SIG-M5 treated with dmso at 0.1 percent for 504 hours (cell line): Measurements from ENCODE around the gene MPHOSPH6.
"Not testable (repeated sequence)": the region's sequence is repeated elsewhere in the genome, so short reads cannot be mapped to it uniquely, and the experiment has no call there.

Experiments
- DNase-seq: peaks from one replicate; lab custom pipeline; 2025; ENCODE audit not compliant: unreplicated experiment; lab: John Stamatoyannopoulos, UW

MPHOSPH6 gene

GRCh38 chr16:82169861-82170845 is at the start of gene MPHOSPH6:
TSS of gene MPHOSPH6 (minus strand) at chr16:82170224. CDS start at chr16:82170175, 49 bp downstream.
- peak; percentile 82 for DNase-seq

GRCh38 chr16:82219298-82219697 is 49.3 kb upstream of the MPHOSPH6 start:
- DNase-seq = no peak

GRCh38 chr16:82209314-82209713 is 39.3 kb upstream of the MPHOSPH6 start:
- not testable (repeated sequence) for DNase-seq

- DNase-seq = no peak
Observed at GRCh38 chr16:82203198-82203597, 33.2 kb upstream of the MPHOSPH6 start.

GRCh38 chr16:82201926-82202325 is 31.9 kb upstream of the MPHOSPH6 start:
- no peak for DNase-seq

GRCh38 chr16:82201351-82201750 is 31.3 kb upstream of the MPHOSPH6 start:
- DNase-seq = no peak

- DNase-seq = no peak
Observed at GRCh38 chr16:82199209-82199608, 29.2 kb upstream of the MPHOSPH6 start.

GRCh38 chr16:82197540-82198240 is 27.7 kb upstream of the MPHOSPH6 start:
- no peak for DNase-seq

- DNase-seq = peak; percentile 71
Observed at GRCh38 chr16:82195917-82196494, 26.0 kb upstream of the MPHOSPH6 start.

GRCh38 chr16:82194086-82194485 is 24.1 kb upstream of the MPHOSPH6 start:
- no peak for DNase-seq

- DNase-seq = peak; percentile 94
Observed at GRCh38 chr16:82192665-82193064, 22.6 kb upstream of the MPHOSPH6 start.

GRCh38 chr16:82190386-82190785 is 20.4 kb upstream of the MPHOSPH6 start:
- DNase-seq = no peak

GRCh38 chr16:82187829-82188228 is 17.8 kb upstream of the MPHOSPH6 start:
- DNase-seq = no peak

GRCh38 chr16:82185012-82185411 is 15.0 kb upstream of the MPHOSPH6 start:
- no peak for DNase-seq

GRCh38 chr16:82184213-82184612 is 14.2 kb upstream of the MPHOSPH6 start:
- no peak for DNase-seq

GRCh38 chr16:82183004-82183397 is 13.0 kb upstream of the MPHOSPH6 start:
- no peak for DNase-seq

GRCh38 chr16:82182266-82183003 is 12.4 kb upstream of the MPHOSPH6 start:
- no peak for DNase-seq

GRCh38 chr16:82181461-82182185 is 11.6 kb upstream of the MPHOSPH6 start:
- DNase-seq = no peak

- no peak for DNase-seq
Observed at GRCh38 chr16:82178352-82178751, 8.3 kb upstream of the MPHOSPH6 start.

GRCh38 chr16:82177555-82177954 is 7.5 kb upstream of the MPHOSPH6 start:
- no peak for DNase-seq
